ENCODE measurements around the gene NKTR. TPM values are rescaled to one million over a fixed set of nuclear protein-coding genes. Genes with fewer than 3 reads are reported as not detected.
"Not testable (repeated sequence)": the region's sequence is repeated elsewhere in the genome, so short reads cannot be mapped to it uniquely, and the experiment has no call there.

The NKTR gene
- total RNA-seq, 1 experiment from 2014 or later: 39.0 TPM

DNA sequence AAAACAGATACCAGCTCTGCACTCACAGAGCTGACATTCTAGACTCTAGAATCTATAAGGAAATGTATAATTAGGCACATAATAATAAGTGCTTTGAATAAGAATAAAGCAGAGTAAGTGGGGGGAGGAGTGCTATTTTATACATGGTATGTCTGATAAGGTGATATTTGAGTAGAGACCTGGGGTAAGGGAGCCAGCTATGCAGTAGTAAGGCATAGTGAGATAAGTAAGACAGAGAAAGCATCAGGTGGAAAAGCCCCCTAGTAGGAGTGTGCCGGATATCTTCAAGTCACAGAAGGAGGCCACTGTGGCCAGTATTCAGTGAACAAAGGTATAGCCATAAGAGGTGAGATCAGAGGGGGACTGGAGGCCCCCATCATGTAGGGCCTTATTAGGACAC lies 6.9 kb upstream of the NKTR start:
- no TSS peak for BruUV-seq (replicated peaks)
- no peak for ATAC-seq
- Histone ChIP-seq H3K4me1 (ENCODE audit: control insufficient read depth, insufficient read depth, low read length) (peaks cover 10% of the 10 kb centered on the region), H3K27me3 (ENCODE audit: control insufficient read depth, insufficient read depth, low read length) (no peaks in the 10 kb centered on the region), H3K9me3 (ENCODE audit: control insufficient read depth, insufficient read depth, low read depth, low read length) (no peaks in the 10 kb centered on the region), H3K36me3 (ENCODE audit: control insufficient read depth, insufficient read depth, low read length) (no peaks in the 10 kb centered on the region), H3K27ac (ENCODE audit: low read length) (no peak overlapping the region), H3K4me3 (ENCODE audit: low read depth in 2 of 2, low read length in 2 of 2) (no peak overlapping the region)
- CTCF ChIA-PET: no interaction called here
- POLR2A ChIA-PET: no interaction called here
- intact Hi-C loops (cut with micrococcal nuclease; ENCODE audit: unreplicated experiment) (no loop called here), in situ Hi-C loops (cut with HindIII; ENCODE audit: low pct_unique_long_range_greater_than_20kb, low sequenced_read_pairs) (no loop called here)
- no peak for DNase-seq (ENCODE audit: low read depth, low spot score)
- TF ChIP-seq, protein P1, sequence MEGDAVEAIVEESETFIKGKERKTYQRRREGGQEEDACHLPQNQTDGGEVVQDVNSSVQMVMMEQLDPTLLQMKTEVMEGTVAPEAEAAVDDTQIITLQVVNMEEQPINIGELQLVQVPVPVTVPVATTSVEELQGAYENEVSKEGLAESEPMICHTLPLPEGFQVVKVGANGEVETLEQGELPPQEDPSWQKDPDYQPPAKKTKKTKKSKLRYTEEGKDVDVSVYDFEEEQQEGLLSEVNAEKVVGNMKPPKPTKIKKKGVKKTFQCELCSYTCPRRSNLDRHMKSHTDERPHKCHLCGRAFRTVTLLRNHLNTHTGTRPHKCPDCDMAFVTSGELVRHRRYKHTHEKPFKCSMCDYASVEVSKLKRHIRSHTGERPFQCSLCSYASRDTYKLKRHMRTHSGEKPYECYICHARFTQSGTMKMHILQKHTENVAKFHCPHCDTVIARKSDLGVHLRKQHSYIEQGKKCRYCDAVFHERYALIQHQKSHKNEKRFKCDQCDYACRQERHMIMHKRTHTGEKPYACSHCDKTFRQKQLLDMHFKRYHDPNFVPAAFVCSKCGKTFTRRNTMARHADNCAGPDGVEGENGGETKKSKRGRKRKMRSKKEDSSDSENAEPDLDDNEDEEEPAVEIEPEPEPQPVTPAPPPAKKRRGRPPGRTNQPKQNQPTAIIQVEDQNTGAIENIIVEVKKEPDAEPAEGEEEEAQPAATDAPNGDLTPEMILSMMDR (IDR thresholded peaks at IDR 0.05): no peak
- no peak for TF ChIP-seq SIN3A (IDR thresholded peaks at IDR 0.05; ENCODE audit: borderline replicate concordance, insufficient read depth, low read depth, low read length)
- TF ChIP-seq, protein P2, sequence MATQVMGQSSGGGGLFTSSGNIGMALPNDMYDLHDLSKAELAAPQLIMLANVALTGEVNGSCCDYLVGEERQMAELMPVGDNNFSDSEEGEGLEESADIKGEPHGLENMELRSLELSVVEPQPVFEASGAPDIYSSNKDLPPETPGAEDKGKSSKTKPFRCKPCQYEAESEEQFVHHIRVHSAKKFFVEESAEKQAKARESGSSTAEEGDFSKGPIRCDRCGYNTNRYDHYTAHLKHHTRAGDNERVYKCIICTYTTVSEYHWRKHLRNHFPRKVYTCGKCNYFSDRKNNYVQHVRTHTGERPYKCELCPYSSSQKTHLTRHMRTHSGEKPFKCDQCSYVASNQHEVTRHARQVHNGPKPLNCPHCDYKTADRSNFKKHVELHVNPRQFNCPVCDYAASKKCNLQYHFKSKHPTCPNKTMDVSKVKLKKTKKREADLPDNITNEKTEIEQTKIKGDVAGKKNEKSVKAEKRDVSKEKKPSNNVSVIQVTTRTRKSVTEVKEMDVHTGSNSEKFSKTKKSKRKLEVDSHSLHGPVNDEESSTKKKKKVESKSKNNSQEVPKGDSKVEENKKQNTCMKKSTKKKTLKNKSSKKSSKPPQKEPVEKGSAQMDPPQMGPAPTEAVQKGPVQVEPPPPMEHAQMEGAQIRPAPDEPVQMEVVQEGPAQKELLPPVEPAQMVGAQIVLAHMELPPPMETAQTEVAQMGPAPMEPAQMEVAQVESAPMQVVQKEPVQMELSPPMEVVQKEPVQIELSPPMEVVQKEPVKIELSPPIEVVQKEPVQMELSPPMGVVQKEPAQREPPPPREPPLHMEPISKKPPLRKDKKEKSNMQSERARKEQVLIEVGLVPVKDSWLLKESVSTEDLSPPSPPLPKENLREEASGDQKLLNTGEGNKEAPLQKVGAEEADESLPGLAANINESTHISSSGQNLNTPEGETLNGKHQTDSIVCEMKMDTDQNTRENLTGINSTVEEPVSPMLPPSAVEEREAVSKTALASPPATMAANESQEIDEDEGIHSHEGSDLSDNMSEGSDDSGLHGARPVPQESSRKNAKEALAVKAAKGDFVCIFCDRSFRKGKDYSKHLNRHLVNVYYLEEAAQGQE (IDR thresholded peaks at IDR 0.05; ENCODE audit: insufficient read depth in 1 of 2, low read depth in 2 of 2, low read length in 1 of 2): no peak
- TF ChIP-seq TCF7L2 (IDR thresholded peaks at IDR 0.05; ENCODE audit: low read depth, low read length): no peak
- TF ChIP-seq POLR2AphosphoS5 (IDR thresholded peaks at IDR 0.05; ENCODE audit: low read depth, low read length): no peak

GRCh38 chr3:42595682-42596081 lies 4.8 kb upstream of the NKTR start:
- ATAC-seq (no peak), DNase-seq (ENCODE audit: low read depth, low spot score) (no peak)
- H3K9me3 ChIP-seq (ENCODE audit: control insufficient read depth, insufficient read depth, low read depth, low read length): no peaks in the 10 kb centered on the region
- no peak overlapping the region for H3K4me3 ChIP-seq (ENCODE audit: low read depth in 2 of 2, low read length in 2 of 2)
- intact Hi-C loops (cut with micrococcal nuclease; ENCODE audit: unreplicated experiment) (no loop called here), in situ Hi-C loops (cut with HindIII; ENCODE audit: low pct_unique_long_range_greater_than_20kb, low sequenced_read_pairs) (no loop called here)
- TF ChIP-seq POLR2AphosphoS5 (IDR thresholded peaks at IDR 0.05; ENCODE audit: low read depth, low read length) (no peak), TCF7L2 (IDR thresholded peaks at IDR 0.05; ENCODE audit: low read depth, low read length) (no peak), SIN3A (IDR thresholded peaks at IDR 0.05; ENCODE audit: borderline replicate concordance, insufficient read depth, low read depth, low read length) (no peak)
- TF ChIP-seq, protein P1 (IDR thresholded peaks at IDR 0.05): no peak
- TF ChIP-seq, protein P2 (IDR thresholded peaks at IDR 0.05; ENCODE audit: insufficient read depth in 1 of 2, low read depth in 2 of 2, low read length in 1 of 2): no peak
- CTCF ChIA-PET: no interaction called here
- no TSS peak for BruUV-seq (replicated peaks)
- H3K36me3 ChIP-seq (ENCODE audit: control insufficient read depth, insufficient read depth, low read length): no peaks in the 10 kb centered on the region
- H3K27ac ChIP-seq (ENCODE audit: low read length): no peak overlapping the region
- POLR2A ChIA-PET: interaction anchor here (0.6 kb wide), 1 partner anchor 15 kb away, joined by 4 read pairs; no protein-coding TSS in a partner anchor
- peaks cover 5% of the 10 kb centered on the region for H3K4me1 ChIP-seq (ENCODE audit: control insufficient read depth, insufficient read depth, low read length)
- H3K27me3 ChIP-seq (ENCODE audit: control insufficient read depth, insufficient read depth, low read length): no peaks in the 10 kb centered on the region

GRCh38 chr3:42597098-42597497 lies 3.4 kb upstream of the NKTR start:
- H3K36me3 ChIP-seq (ENCODE audit: control insufficient read depth, insufficient read depth, low read length); H3K9me3 ChIP-seq (ENCODE audit: control insufficient read depth, insufficient read depth, low read depth, low read length); in situ Hi-C loops (cut with HindIII; ENCODE audit: low pct_unique_long_range_greater_than_20kb, low sequenced_read_pairs); POLR2A ChIA-PET; intact Hi-C loops (cut with micrococcal nuclease; ENCODE audit: unreplicated experiment); CTCF ChIA-PET; ATAC-seq; H3K4me3 ChIP-seq (ENCODE audit: low read depth in 2 of 2, low read length in 2 of 2); H3K27ac ChIP-seq (ENCODE audit: low read length); H3K27me3 ChIP-seq (ENCODE audit: control insufficient read depth, insufficient read depth, low read length); DNase-seq (ENCODE audit: low read depth, low spot score); BruUV-seq (replicated peaks); H3K4me1 ChIP-seq (ENCODE audit: control insufficient read depth, insufficient read depth, low read length): not testable (repeated sequence)

All from Panc1 (cell line).